Measurements from ENCODE around the gene NHS. TPM values are rescaled to one million over a fixed set of nuclear protein-coding genes. Genes with fewer than 3 reads are reported as not detected.

The NHS gene
- total RNA-seq, 2 experiments from 2014 or later: 0.54 to 1.2 TPM

GRCh38 chrX:17376431-17377077 lies 1.6 kb downstream of the NHS start:
- H3K9me3 Mint-ChIP-seq: no peaks in the 10 kb centered on the region
- no peak for DNase-seq
- POLR2A ChIA-PET: no interaction called here
- CTCF ChIA-PET: no interaction called here
- H3K4me3 Mint-ChIP-seq: no peak overlapping the region
- no peaks in the 10 kb centered on the region for H3K36me3 Mint-ChIP-seq (ENCODE audit: low read depth)
- no peak overlapping the region for H3K27ac Mint-ChIP-seq
- peaks cover 33% of the 10 kb centered on the region for H3K27me3 Mint-ChIP-seq
- peaks cover 4% of the 10 kb centered on the region for H3K4me1 Mint-ChIP-seq

DNA sequence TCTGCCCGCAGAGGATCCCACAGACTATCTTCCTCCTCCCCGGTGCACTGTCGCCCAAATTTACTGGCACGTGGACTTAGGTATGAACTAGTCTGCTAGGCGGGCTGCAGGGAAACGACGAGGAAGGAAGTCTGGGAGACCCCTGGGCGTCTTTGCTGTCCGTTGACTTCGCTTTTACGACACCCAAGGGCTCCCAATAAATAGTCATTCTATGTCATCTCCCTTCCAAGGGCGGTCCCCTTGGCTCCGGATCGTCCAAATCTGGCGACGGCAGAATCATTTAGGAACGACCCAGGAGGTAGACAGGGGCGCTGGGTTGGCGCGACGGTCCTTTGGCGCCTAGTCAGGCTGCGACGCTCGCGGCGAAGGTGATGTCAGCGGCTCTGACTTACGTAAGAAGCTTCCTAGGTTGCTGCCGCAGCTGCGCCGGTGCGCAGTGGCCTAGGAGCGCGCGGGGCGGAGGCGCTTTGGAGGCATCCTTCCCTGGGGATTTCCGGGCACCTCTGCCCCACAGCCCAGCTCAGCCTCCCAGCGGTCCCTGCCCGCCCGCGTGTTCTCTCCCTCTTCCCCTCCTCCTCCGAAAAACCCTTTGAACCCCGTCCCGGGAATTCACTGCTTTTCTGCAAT lies 2.2 kb downstream of the NHS start:
- H3K36me3 Mint-ChIP-seq (ENCODE audit: low read depth): no peaks in the 10 kb centered on the region
- H3K4me1 Mint-ChIP-seq: peaks cover 4% of the 10 kb centered on the region
- peaks cover 32% of the 10 kb centered on the region for H3K27me3 Mint-ChIP-seq
- no peaks in the 10 kb centered on the region for H3K9me3 Mint-ChIP-seq
- POLR2A ChIA-PET: no interaction called here
- CTCF ChIA-PET: no interaction called here
- no peak overlapping the region for H3K27ac Mint-ChIP-seq
- no peak overlapping the region for H3K4me3 Mint-ChIP-seq
- DNase-seq: no peak

- Mint-ChIP-seq H3K4me3 (no peak overlapping the region), H3K27me3 (peaks cover 32% of the 10 kb centered on the region), H3K9me3 (no peaks in the 10 kb centered on the region), H3K36me3 (ENCODE audit: low read depth) (no peaks in the 10 kb centered on the region), H3K4me1 (peaks cover 4% of the 10 kb centered on the region), H3K27ac (no peak overlapping the region)
- DNase-seq: peak; percentile 7
- ChIA-PET POLR2A (no interaction called here), CTCF (no interaction called here)
These were observed 2.8 kb downstream of the NHS start for GRCh38 chrX:17377795-17378194.

DNA sequence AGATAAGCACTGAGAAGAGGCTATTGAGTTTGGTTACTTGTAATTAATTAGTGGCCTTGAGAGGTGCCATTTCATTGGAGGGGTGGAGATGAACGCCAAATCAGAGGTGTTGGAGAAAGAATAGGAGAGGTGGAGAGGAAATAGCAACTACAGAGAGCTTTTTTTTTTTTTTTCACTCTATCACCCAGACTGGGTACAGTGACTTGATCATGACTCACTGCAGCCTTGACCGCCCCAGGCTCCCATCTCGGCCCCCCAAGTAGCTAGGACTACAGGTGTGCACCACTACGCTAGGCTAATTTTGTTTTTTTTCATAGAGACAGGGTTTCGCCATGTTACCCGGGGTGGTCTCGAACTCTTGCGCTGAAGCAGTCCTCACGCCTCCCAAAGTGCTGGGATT lies 5.2 kb downstream of the NHS start:
- ChIA-PET POLR2A (no interaction called here), CTCF (no interaction called here)

GRCh38 chrX:17390419-17390850 lies 15.4 kb downstream of the NHS start:
- ChIA-PET CTCF (no interaction called here), POLR2A (no interaction called here)
- H3K4me3 Mint-ChIP-seq: no peak overlapping the region
- no peaks in the 10 kb centered on the region for H3K9me3 Mint-ChIP-seq
- no peak overlapping the region for H3K27ac Mint-ChIP-seq
- no peaks in the 10 kb centered on the region for H3K36me3 Mint-ChIP-seq (ENCODE audit: low read depth)
- H3K27me3 Mint-ChIP-seq: peaks cover 5% of the 10 kb centered on the region
- DNase-seq: no peak
- no peaks in the 10 kb centered on the region for H3K4me1 Mint-ChIP-seq

More for the DNA sequence above, 5.2 kb downstream of the NHS start:
- H3K27ac Mint-ChIP-seq: no peak overlapping the region
- no peak overlapping the region for H3K4me3 Mint-ChIP-seq
- H3K9me3 Mint-ChIP-seq: no peaks in the 10 kb centered on the region
- H3K4me1 Mint-ChIP-seq: peaks cover 4% of the 10 kb centered on the region
- no peak for DNase-seq
- peaks cover 21% of the 10 kb centered on the region for H3K27me3 Mint-ChIP-seq
- H3K36me3 Mint-ChIP-seq (ENCODE audit: low read depth): no peaks in the 10 kb centered on the region

DNA sequence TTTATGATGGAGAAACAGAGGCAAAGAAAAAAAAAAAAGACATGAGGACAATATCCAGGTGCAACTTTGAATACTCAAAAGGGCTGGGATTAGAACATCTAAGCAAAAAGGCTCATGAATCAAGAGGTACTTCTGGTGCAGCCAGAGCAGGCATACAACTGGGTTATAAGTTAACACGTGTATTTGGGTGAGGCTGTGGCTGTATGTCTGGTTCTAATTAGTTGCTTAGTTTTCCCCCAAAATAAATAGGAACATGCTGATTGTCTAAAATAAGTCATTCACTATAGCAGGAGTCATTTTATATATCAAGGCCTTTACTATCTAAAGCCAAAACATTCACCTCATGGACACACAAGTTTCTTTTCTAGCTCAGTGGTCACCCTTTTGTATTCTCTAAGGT lies 20.2 kb downstream of the NHS start:
- H3K36me3 Mint-ChIP-seq (ENCODE audit: low read depth): no peaks in the 10 kb centered on the region
- no peak overlapping the region for H3K27ac Mint-ChIP-seq
- no peak for DNase-seq
- peaks cover 4% of the 10 kb centered on the region for H3K27me3 Mint-ChIP-seq
- POLR2A ChIA-PET: no interaction called here
- H3K4me3 Mint-ChIP-seq: no peak overlapping the region
- H3K4me1 Mint-ChIP-seq: no peaks in the 10 kb centered on the region
- H3K9me3 Mint-ChIP-seq: no peaks in the 10 kb centered on the region
- CTCF ChIA-PET: no interaction called here

DNA sequence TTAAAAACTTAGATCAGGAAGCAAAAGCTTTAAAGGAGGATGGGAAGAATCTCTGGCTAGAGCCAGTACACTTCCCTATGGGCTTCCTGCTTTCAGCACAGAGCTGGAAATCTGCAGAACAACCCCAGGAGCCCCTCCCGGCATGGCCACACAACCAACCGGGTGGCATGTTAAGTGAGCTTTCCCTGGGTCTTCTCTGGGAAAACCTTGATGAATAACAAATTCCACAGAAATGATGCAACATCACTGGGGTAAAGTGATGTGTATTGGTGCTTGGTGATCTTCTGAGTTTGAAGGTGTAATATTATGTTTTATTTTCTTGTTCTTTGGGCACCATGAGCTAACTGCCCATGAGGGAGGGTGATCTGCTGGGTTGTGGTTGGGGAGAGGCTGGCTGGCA lies 22.1 kb downstream of the NHS start:
- DNase-seq: no peak
- Mint-ChIP-seq H3K4me3 (no peak overlapping the region), H3K27me3 (peaks cover 2% of the 10 kb centered on the region), H3K27ac (no peak overlapping the region), H3K36me3 (ENCODE audit: low read depth) (no peaks in the 10 kb centered on the region), H3K9me3 (no peaks in the 10 kb centered on the region), H3K4me1 (no peaks in the 10 kb centered on the region)
- ChIA-PET POLR2A (no interaction called here), CTCF (no interaction called here)

DNA sequence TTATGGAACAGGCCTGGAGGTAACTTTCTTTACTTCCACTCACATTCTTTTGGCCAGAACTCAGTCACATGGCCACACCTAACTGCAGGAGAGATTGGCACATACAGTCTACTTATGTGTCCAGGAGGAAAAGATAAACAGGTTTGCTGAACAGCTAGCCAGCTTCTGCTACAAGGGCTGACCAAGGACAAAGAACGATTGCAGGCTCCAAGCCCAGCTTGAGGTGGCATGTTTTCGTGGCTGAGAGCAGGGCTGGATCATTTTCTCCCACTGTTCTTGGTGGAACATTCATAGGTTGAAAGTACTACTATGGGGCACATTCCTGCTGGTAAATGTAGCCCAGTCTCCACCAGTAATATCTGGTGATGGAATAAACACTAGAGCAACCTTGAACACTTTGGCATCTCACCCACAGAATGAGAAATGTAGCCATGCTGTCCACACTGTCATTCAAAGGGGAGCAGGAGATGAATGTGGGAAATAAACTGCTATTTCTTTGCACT lies 28.2 kb downstream of the NHS start:
- no peak overlapping the region for H3K27ac Mint-ChIP-seq
- POLR2A ChIA-PET: no interaction called here
- no peak for DNase-seq
- H3K9me3 Mint-ChIP-seq: no peaks in the 10 kb centered on the region
- CTCF ChIA-PET: no interaction called here
- H3K27me3 Mint-ChIP-seq: no peaks in the 10 kb centered on the region
- H3K4me1 Mint-ChIP-seq: no peaks in the 10 kb centered on the region
- H3K36me3 Mint-ChIP-seq (ENCODE audit: low read depth): no peaks in the 10 kb centered on the region
- H3K4me3 Mint-ChIP-seq: no peak overlapping the region

- POLR2A ChIA-PET: no interaction called here
- Mint-ChIP-seq H3K36me3 (ENCODE audit: low read depth) (no peaks in the 10 kb centered on the region), H3K9me3 (no peaks in the 10 kb centered on the region), H3K4me1 (no peaks in the 10 kb centered on the region), H3K27ac (no peak overlapping the region), H3K4me3 (no peak overlapping the region), H3K27me3 (no peaks in the 10 kb centered on the region)
- CTCF ChIA-PET: no interaction called here
- DNase-seq: no peak
These were observed 29.0 kb downstream of the NHS start for GRCh38 chrX:17403972-17404371.

GRCh38 chrX:17405225-17405969 lies 30.4 kb downstream of the NHS start:
- Mint-ChIP-seq H3K4me3 (no peak overlapping the region), H3K36me3 (ENCODE audit: low read depth) (no peaks in the 10 kb centered on the region), H3K27ac (no peak overlapping the region), H3K4me1 (no peaks in the 10 kb centered on the region), H3K27me3 (no peaks in the 10 kb centered on the region), H3K9me3 (no peaks in the 10 kb centered on the region)
- ChIA-PET CTCF (no interaction called here), POLR2A (no interaction called here)
- no peak for DNase-seq

DNA sequence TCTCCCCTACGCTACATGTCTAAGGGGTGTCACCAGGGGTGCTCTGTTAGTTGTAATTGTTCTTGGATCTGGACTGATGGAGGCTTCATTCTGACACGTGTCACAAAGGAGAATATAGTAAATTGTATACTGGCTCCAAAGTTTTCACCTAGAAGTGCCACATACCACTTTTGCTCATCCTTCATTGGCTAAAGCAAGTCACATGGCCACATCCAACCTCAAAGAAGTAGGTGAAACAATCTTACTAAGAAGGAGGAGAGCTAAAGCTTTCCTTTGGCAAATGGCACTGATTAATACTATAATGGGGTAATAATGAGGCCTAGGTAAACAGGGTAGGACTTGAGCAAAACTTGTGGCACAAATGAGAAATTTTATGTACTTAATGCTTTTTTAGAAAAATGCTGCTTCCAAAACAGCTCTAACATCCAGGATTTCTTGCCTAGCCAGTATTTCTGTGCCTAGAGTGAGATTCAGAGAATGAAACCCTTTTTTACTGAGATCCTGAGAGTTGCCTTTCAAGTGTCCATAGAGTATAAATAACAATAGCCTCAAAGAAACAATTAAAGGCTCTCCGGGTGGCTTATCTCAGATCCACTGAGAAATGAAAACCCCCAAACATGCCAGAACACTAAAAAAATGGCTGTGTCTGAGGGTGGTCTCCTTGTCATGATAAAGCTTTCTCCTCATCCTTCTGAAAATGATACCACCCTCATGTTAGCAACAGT lies 34.7 kb downstream of the NHS start:
- Mint-ChIP-seq H3K27me3 (no peaks in the 10 kb centered on the region), H3K36me3 (ENCODE audit: low read depth) (no peaks in the 10 kb centered on the region), H3K27ac (no peak overlapping the region), H3K9me3 (no peaks in the 10 kb centered on the region), H3K4me3 (no peak overlapping the region), H3K4me1 (no peaks in the 10 kb centered on the region)
- ChIA-PET POLR2A (no interaction called here), CTCF (no interaction called here)
- no peak for DNase-seq

GRCh38 chrX:17410651-17411050 lies 35.7 kb downstream of the NHS start:
- ChIA-PET POLR2A (no interaction called here), CTCF (no interaction called here)
- Mint-ChIP-seq H3K4me3 (no peak overlapping the region), H3K4me1 (no peaks in the 10 kb centered on the region), H3K36me3 (ENCODE audit: low read depth) (no peaks in the 10 kb centered on the region), H3K27ac (no peak overlapping the region), H3K27me3 (no peaks in the 10 kb centered on the region), H3K9me3 (no peaks in the 10 kb centered on the region)
- no peak for DNase-seq

- ChIA-PET POLR2A (no interaction called here), CTCF (interaction anchor here (1.0 kb wide), 1 partner anchor 123 kb away, joined by 3 read pairs; no protein-coding TSS in a partner anchor)
- Mint-ChIP-seq H3K36me3 (ENCODE audit: low read depth) (no peaks in the 10 kb centered on the region), H3K4me1 (no peaks in the 10 kb centered on the region), H3K4me3 (no peak overlapping the region), H3K9me3 (no peaks in the 10 kb centered on the region), H3K27me3 (no peaks in the 10 kb centered on the region), H3K27ac (no peak overlapping the region)
- DNase-seq: no peak
These were observed 36.2 kb downstream of the NHS start for GRCh38 chrX:17411205-17411604.

Measured in activated CD4-positive, alpha-beta T cell treated with anti-CD3 and anti-CD28 coated beads, Interleukin-2, amount 10 ng/mL, durations not matched to agents 7 days and 5 days (primary cell).